Islet precursor cell (in vitro differentiated cells): ENCODE measurements around the gene IKZF1.

Experiments used
- DNase-seq: peaks from one replicate; pipeline ENCODE4 v3.0.0-alpha.2; 2018

The IKZF1 gene

DNA sequence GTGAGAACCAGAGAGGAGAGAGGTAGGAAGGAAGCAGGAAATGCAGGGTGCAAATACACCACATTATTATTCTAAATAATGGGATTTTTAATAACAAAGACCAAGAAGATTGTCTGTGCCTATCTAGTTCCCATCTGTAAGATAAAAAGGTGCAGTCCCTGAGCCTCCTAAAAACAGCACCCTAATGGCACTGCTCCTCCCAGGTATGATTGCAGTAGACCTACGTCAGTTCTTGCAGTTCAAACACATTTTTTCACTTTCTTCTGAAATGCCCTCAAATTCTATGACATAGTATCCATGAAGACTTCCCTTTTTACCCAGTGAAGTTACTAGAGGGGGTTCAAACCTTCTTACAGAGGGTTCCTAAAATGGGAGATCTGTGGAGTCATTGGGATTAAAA lies 75.0 kb downstream of the IKZF1 start:
- no peak for DNase-seq

DNA sequence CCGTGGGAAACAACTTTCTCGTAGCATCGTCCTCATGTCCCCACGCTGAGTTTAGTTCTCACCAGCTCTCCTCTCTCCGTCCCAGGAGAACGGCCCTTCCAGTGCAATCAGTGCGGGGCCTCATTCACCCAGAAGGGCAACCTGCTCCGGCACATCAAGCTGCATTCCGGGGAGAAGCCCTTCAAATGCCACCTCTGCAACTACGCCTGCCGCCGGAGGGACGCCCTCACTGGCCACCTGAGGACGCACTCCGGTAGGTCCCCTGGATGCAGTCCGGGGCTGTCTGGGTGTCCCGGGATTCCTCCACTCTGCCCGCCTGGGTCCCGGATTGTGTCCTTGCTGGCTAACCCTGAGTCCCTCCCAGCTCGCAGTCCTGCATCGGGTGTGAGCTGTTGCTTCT lies 77.9 kb downstream of the IKZF1 start:
- no peak for DNase-seq

- no peak for DNase-seq
These were observed 82.8 kb downstream of the IKZF1 start for GRCh38 chr7:50387351-50387750.

DNA sequence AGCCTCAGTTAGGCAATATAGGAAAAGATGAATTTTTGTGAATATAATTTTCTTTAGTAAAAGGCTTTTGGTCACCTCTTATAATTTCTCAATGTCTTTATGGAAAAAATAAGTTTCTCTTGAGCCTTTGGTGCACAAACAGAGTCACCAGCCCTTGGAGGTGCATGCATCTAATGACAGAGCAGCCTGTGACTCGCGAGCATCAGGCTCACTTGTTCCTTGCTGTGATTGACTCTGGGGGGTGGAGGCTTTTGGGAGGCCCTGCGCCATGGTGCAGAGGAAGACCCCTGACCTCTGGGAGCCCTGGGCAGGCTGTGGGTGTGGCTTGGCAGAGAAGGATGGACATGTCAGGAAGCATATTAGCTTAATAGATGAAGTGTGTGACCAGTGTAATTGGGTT lies 85.4 kb downstream of the IKZF1 start:
- no peak for DNase-seq

- DNase-seq, result no peak
These were observed 86.9 kb downstream of the IKZF1 start for GRCh38 chr7:50391386-50391785.

DNA sequence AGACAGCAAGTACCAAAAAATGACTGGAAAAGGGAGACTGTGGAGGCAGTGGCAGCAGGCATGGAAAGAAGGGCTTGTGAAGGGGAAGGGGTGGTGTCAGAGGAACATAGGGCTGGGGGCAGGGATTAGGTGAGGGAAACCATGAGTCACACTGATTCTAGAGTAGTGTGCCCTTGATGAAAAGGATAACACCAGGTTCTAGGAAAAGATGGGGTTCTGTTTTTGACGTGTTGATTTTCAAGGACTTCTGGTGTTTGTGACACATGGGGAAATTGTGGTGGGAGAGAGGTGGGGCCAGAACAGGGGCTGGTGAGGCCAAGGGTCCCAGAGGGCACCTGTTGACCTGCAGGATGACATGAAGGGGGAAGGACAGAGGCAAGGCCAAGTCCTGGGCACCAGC lies 88.6 kb downstream of the IKZF1 start:
- no peak for DNase-seq

DNA sequence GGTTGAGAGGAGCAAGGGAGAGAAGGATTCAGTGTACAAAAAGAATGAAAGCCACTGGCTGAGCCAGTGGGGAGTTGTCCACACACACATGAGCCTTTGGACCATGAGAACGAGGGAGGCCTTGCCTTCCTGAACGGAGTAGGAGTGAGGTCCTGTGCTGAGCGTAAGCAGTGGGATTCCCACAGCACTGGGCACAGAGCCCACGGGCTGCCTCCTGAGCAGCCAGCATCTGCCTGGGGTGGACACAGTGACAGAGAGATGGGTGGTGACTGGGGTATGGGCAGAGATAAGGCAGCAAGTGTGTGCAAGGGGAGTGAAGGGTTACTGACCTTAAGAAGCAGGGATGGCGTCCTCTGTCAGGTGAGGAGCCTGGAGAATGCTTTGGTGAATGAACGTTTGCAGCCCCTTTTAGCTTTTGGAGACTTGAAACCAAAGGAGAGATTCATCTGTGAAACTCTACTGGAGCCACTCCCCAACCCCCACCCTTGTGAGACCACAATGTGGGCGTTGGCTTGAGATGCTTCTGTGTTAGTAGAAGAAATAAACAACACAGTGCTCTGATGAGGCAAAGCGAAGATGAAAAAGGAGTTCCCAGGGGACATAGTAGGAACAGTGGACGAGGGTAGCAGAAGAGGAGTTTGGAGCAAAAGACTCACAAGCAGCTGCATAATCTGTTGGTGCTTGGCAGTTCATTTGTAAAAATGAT lies 89.2 kb downstream of the IKZF1 start:
- no peak for DNase-seq

- no peak for DNase-seq
These were observed 89.8 kb downstream of the IKZF1 start for GRCh38 chr7:50394315-50394714.

DNA sequence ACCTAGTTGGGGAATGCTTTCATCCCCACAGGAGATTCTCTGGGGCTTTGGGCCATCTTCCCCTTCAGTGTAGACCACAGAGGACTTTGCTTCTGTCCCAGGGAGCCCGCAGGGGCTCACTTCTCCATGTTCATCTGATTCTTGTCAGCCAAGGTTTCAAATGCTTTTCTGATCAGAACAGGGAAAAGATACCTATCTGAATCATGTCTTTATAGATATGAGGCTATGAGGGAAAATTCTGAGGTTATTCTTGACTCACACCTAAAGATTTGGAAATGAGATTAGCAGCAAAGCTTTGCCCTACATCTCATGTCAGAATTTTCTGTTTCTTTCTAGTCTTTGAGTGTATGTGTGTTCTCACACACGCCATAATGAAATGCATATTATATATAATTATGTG lies 92.3 kb downstream of the IKZF1 start:
- no peak for DNase-seq

GRCh38 chr7:50397320-50397970 lies 92.9 kb downstream of the IKZF1 start:
- no peak for DNase-seq

DNA sequence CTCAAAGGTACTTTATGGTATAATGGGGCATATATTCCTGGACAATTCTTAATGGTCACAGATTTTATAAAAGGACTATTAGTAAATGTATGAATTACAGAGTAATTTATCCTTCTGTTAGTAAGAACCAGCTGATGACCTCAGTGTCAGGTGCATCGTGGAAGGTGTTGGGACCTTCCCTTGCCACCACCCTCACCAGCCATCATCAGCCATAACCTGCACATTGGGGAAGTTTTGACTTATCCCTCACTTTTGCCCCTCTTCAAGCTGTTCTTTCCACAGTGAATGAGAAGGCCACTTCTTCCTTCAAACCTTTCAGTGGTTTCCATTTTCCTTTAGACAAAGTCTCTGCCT lies 93.4 kb downstream of the IKZF1 start:
- no peak for DNase-seq

- DNase-seq, result no peak
These were observed 94.7 kb downstream of the IKZF1 start for GRCh38 chr7:50399206-50399605.

DNA sequence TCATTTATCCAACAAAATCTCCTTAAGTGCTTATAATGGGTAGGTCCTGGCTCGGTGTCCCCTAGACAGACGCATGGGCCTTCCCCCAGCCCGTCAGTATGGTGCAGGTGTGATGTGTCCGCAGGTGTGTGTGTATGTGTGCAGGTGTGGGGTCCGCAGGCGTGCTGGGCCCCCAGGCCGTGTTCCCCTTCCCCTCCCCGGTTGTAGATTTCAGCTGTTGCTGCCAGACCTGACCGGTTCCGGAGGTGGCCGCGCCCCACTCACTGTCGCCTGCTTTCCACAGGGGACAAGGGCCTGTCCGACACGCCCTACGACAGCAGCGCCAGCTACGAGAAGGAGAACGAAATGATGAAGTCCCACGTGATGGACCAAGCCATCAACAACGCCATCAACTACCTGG lies 95.1 kb downstream of the IKZF1 start:
- DNase-seq, result no peak

- no peak for DNase-seq
These were observed 95.6 kb downstream of the IKZF1 start for GRCh38 chr7:50400114-50400513.

DNA sequence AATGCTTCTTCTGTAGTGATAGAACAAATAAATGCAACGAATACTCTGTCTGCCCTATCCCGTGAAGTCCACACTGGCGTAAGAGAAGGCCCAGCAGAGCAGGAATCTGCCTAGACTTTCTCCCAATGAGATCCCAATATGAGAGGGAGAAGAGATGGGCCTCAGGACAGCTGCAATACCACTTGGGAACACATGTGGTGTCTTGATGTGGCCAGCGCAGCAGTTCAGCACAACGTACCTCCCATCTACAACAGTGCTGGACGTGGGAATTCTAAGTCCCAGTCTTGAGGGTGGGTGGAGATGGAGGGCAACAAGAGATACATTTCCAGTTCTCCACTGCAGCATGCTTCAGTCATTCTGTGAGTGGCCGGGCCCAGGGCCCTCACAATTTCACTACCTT lies 99.9 kb downstream of the IKZF1 start:
- DNase-seq, result no peak

- DNase-seq, result no peak
These were observed 100.7 kb downstream of the IKZF1 start for GRCh38 chr7:50405221-50405620.

GRCh38 chr7:50406935-50407334 lies 102.4 kb downstream of the IKZF1 start:
- DNase-seq, result peak; percentile 39

DNA sequence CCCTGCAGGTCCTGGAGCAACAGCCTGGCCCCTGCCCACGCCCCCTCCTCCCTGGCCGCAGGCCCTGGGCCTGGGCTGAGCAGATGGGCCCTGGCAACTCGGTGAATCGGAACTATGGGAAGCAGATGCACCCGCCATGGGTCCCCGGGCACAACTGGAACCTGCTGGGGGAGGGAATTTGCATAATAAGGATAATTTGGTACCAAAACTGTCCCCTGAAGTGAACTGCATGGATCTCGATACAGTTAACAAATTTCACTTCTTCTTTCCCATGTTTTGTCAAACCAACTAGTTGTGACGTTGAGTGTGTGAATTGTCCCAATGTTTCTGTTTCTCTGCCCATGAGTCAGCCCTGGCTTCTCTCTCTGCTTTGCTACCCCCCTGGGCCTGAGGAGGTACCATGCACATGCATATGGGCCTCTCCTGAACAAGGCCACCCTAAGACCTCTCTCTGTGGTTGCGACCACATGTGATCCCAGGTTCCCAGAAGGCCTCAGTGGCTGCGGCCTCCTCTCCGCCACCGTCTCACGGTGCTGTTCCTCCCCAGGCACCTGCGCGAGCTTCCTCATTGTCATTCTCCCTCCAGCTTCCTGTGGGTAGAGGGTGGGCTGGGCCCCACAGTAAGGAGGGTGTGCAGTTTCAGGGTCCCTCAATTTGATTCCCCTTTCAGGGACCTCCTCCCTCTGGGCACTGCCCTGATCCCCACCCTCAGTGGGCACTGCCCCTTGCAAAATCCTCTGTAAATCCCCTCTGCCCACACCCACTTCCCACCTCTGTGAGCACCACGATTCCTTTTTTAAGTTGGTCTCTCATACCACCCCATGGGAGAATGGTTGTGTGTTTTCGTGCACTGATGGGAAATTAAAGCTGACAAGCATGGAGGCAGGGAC lies 105.6 kb downstream of the IKZF1 start:
- DNase-seq, result peak; percentile 30

GRCh38 chr7:50411332-50411731 lies 106.8 kb downstream of the IKZF1 start:
- peak; percentile 23 for DNase-seq

- DNase-seq, result peak; percentile 29
These were observed 108.5 kb downstream of the IKZF1 start for GRCh38 chr7:50412973-50413372.

GRCh38 chr7:50413561-50413960 lies 109.0 kb downstream of the IKZF1 start:
- peak; percentile 37 for DNase-seq

GRCh38 chr7:50415844-50416364 lies 111.4 kb downstream of the IKZF1 start:
- no peak for DNase-seq

DNA sequence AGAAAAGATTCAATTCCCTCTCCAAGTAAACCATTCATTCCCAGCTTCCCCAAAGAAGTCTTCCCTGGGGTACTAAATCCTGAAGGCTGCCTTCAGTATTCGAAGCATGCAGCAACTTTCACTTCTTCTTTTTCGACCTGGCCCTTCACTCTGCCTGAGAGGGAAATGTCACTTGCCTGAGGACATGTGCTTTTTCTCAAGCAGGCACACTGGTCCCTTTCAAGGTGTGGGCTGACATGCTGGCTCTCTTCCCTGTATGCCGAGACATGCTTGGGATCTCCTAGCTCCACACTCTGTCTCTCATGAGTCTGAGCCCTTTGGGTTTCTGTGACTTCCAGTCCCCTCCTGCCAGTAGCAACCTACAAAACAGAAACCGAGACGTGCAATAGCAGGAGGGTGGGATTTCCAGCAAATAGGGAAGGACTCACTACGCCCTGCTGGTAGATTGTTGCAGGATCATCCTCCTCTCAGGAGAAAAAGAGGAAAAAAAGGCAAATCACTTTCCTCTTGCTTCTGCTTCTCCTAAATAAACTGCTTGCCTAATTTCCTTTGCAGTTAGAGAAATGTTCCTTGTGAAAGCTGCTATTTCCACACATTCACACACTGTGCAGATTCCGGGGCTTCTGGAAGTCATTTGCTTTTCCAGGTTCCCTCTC lies 112.1 kb downstream of the IKZF1 start:
- DNase-seq, result peak; percentile 53
